Measurements from ENCODE around the gene UTP3. TPM values are rescaled to one million over a fixed set of nuclear protein-coding genes. Genes with fewer than 3 reads are reported as not detected.
"Not testable (repeated sequence)": the region's sequence is repeated elsewhere in the genome, so short reads cannot be mapped to it uniquely, and the experiment has no call there.

Gene UTP3
- total RNA-seq, 2 donors from 2014 or later, result 36.0 to 37.8 TPM

GRCh38 chr4:70724463-70724862, 36.1 kb downstream of the UTP3 start:
- TF ChIP-seq, protein P1, sequence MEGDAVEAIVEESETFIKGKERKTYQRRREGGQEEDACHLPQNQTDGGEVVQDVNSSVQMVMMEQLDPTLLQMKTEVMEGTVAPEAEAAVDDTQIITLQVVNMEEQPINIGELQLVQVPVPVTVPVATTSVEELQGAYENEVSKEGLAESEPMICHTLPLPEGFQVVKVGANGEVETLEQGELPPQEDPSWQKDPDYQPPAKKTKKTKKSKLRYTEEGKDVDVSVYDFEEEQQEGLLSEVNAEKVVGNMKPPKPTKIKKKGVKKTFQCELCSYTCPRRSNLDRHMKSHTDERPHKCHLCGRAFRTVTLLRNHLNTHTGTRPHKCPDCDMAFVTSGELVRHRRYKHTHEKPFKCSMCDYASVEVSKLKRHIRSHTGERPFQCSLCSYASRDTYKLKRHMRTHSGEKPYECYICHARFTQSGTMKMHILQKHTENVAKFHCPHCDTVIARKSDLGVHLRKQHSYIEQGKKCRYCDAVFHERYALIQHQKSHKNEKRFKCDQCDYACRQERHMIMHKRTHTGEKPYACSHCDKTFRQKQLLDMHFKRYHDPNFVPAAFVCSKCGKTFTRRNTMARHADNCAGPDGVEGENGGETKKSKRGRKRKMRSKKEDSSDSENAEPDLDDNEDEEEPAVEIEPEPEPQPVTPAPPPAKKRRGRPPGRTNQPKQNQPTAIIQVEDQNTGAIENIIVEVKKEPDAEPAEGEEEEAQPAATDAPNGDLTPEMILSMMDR (conservative IDR thresholded peaks at IDR 0.05), result no peak
- Histone ChIP-seq H3K27me3 (ENCODE audit: control insufficient read depth, insufficient read depth, low read length, poor library complexity, severe bottlenecking) (no peaks in the 10 kb centered on the region), H3K9ac (ENCODE audit: extremely low read depth, low read length, poor library complexity, severe bottlenecking) (no peak overlapping the region), H3K36me3 (ENCODE audit: control insufficient read depth, insufficient read depth, low read length) (no peaks in the 10 kb centered on the region), H3K4me1 (ENCODE audit: control insufficient read depth, insufficient read depth, low read length) (no peaks in the 10 kb centered on the region), H3K4me3 (ENCODE audit: low read length) (no peak overlapping the region), H3K9me3 (ENCODE audit: control insufficient read depth, low read length) (no peaks in the 10 kb centered on the region), H3K27ac (ENCODE audit: low read depth, low read length) (no peak overlapping the region)
- no peaks in the 10 kb centered on the region for H3K27me3 Mint-ChIP-seq (ENCODE audit: insufficient read depth)
- H3K4me3 Mint-ChIP-seq, result no peak overlapping the region
- DNase-seq, result no peak
- H3K4me1 Mint-ChIP-seq, result peaks cover 25% of the 10 kb centered on the region
- H3K9me3 Mint-ChIP-seq, result no peaks in the 10 kb centered on the region
- no peak overlapping the region for H3K27ac Mint-ChIP-seq
- no peaks in the 10 kb centered on the region for H3K36me3 Mint-ChIP-seq (ENCODE audit: low read depth)
- 97 to 100% methylated on average over 2 to 3 of the region's 3 CpGs for WGBS, 2 experiments (ENCODE audit: insufficient coverage in 1 of 2, insufficient read length in 1 of 2)

- H3K9me3 ChIP-seq (ENCODE audit: control insufficient read depth, low read length), result no peaks in the 10 kb centered on the region
- no peaks in the 10 kb centered on the region for H3K27me3 ChIP-seq (ENCODE audit: control insufficient read depth, insufficient read depth, low read length, poor library complexity, severe bottlenecking)
- H3K36me3 Mint-ChIP-seq (ENCODE audit: low read depth), result no peaks in the 10 kb centered on the region
- no peak overlapping the region for H3K4me3 ChIP-seq (ENCODE audit: low read length)
- H3K4me3 Mint-ChIP-seq, result no peak overlapping the region
- no peaks in the 10 kb centered on the region for H3K4me1 ChIP-seq (ENCODE audit: control insufficient read depth, insufficient read depth, low read length)
- TF ChIP-seq, protein P1 (conservative IDR thresholded peaks at IDR 0.05), result no peak
- H3K27ac Mint-ChIP-seq, result peak overlapping the region; percentile 1
- H3K36me3 ChIP-seq (ENCODE audit: control insufficient read depth, insufficient read depth, low read length), result no peaks in the 10 kb centered on the region
- no peaks in the 10 kb centered on the region for H3K9me3 Mint-ChIP-seq
- H3K9ac ChIP-seq (ENCODE audit: extremely low read depth, low read length, poor library complexity, severe bottlenecking), result no peak overlapping the region
- no peak overlapping the region for H3K27ac ChIP-seq (ENCODE audit: low read depth, low read length)
- H3K4me1 Mint-ChIP-seq, result peaks cover 25% of the 10 kb centered on the region
- DNase-seq, result peak; percentile 52
- no peaks in the 10 kb centered on the region for H3K27me3 Mint-ChIP-seq (ENCODE audit: insufficient read depth)
- WGBS, 2 experiments (ENCODE audit: insufficient coverage in 1 of 2, insufficient read length in 1 of 2), result 44 to 65% methylated on average over 1 of the region's 1 CpG
Measured at GRCh38 chr4:70725633-70726032, 37.3 kb downstream of the UTP3 start.

DNA sequence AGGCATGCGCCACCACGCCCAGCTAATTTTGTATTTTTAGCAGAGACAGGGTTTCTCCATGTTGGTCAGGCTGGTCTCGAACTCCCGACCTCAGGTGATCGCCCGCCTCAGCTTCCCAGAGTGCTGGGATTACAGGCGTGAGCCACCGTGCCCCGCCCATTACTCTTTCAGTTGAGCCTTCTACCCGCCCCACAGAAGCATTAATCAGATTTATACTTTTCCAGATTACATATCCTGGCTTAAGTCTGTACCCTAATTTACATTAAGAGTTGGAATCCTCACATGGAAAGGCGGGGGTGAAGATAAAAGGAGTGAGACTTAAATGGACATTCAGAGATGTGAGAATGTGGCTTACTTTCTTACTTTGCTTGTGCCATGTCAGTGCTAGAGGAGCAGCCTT, 38.2 kb downstream of the UTP3 start:
- H3K9ac ChIP-seq (ENCODE audit: extremely low read depth, low read length, poor library complexity, severe bottlenecking); DNase-seq; H3K27me3 Mint-ChIP-seq (ENCODE audit: insufficient read depth); H3K4me1 ChIP-seq (ENCODE audit: control insufficient read depth, insufficient read depth, low read length); H3K27ac ChIP-seq (ENCODE audit: low read depth, low read length); H3K36me3 ChIP-seq (ENCODE audit: control insufficient read depth, insufficient read depth, low read length); H3K36me3 Mint-ChIP-seq (ENCODE audit: low read depth); H3K9me3 Mint-ChIP-seq; H3K9me3 ChIP-seq (ENCODE audit: control insufficient read depth, low read length); H3K27me3 ChIP-seq (ENCODE audit: control insufficient read depth, insufficient read depth, low read length, poor library complexity, severe bottlenecking); H3K4me3 Mint-ChIP-seq; H3K27ac Mint-ChIP-seq; H3K4me3 ChIP-seq (ENCODE audit: low read length): not testable (repeated sequence)
- peaks cover 24% of the 10 kb centered on the region for H3K4me1 Mint-ChIP-seq
- 91 to 95% methylated on average over 6 to 11 of the region's 11 CpGs for WGBS, 2 experiments (ENCODE audit: insufficient coverage in 1 of 2, insufficient read length in 1 of 2)

- Histone ChIP-seq H3K27me3 (ENCODE audit: control insufficient read depth, insufficient read depth, low read length, poor library complexity, severe bottlenecking) (no peaks in the 10 kb centered on the region), H3K4me3 (ENCODE audit: low read length) (no peak overlapping the region), H3K27ac (ENCODE audit: low read depth, low read length) (no peak overlapping the region), H3K4me1 (ENCODE audit: control insufficient read depth, insufficient read depth, low read length) (no peaks in the 10 kb centered on the region), H3K9ac (ENCODE audit: extremely low read depth, low read length, poor library complexity, severe bottlenecking) (no peak overlapping the region), H3K9me3 (ENCODE audit: control insufficient read depth, low read length) (no peaks in the 10 kb centered on the region), H3K36me3 (ENCODE audit: control insufficient read depth, insufficient read depth, low read length) (no peaks in the 10 kb centered on the region)
- Mint-ChIP-seq H3K4me3 (no peak overlapping the region), H3K36me3 (ENCODE audit: low read depth) (peaks cover 4% of the 10 kb centered on the region), H3K9me3 (no peaks in the 10 kb centered on the region), H3K27ac (peak overlapping the region; percentile 19), H3K27me3 (ENCODE audit: insufficient read depth) (no peaks in the 10 kb centered on the region), H3K4me1 (peaks cover 13% of the 10 kb centered on the region)
- TF ChIP-seq, protein P1 (conservative IDR thresholded peaks at IDR 0.05), result no peak
- 94 to 99% methylated on average over 11 of the region's 11 CpGs for WGBS, 2 experiments (ENCODE audit: insufficient coverage in 1 of 2, insufficient read length in 1 of 2)
- DNase-seq, result no peak
Measured at GRCh38 chr4:70728091-70728490, 39.8 kb downstream of the UTP3 start.

DNA sequence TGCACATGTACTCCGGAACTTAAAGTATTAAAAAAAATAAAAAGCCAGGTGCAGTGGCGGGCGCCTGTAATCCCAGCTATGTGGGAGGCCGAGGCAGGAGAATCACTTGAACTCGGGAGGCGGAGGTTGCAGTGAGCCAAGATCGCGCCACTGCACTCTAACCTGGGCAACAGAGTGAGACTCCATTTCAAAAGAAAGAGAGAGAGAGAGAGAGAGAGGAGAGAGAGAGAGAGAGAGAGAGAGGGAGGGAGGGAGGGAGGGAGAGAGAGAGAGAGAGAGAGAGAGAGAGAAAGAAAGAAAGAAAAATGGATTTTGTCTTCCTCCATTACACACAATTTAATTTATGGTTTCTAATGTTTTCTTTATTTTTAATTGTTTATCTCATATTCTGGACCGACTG, 44.5 kb downstream of the UTP3 start:
- not testable (repeated sequence) for H3K27me3 Mint-ChIP-seq (ENCODE audit: insufficient read depth); H3K27ac ChIP-seq (ENCODE audit: low read depth, low read length); H3K36me3 ChIP-seq (ENCODE audit: control insufficient read depth, insufficient read depth, low read length); H3K27ac Mint-ChIP-seq; H3K4me3 ChIP-seq (ENCODE audit: low read length); DNase-seq; H3K27me3 ChIP-seq (ENCODE audit: control insufficient read depth, insufficient read depth, low read length, poor library complexity, severe bottlenecking); H3K9ac ChIP-seq (ENCODE audit: extremely low read depth, low read length, poor library complexity, severe bottlenecking); H3K4me1 Mint-ChIP-seq; H3K4me1 ChIP-seq (ENCODE audit: control insufficient read depth, insufficient read depth, low read length); H3K9me3 Mint-ChIP-seq; H3K4me3 Mint-ChIP-seq; H3K36me3 Mint-ChIP-seq (ENCODE audit: low read depth); H3K9me3 ChIP-seq (ENCODE audit: control insufficient read depth, low read length)
- 74 to 88% methylated on average over 3 to 8 of the region's 9 CpGs for WGBS, 2 experiments (ENCODE audit: insufficient coverage in 1 of 2, insufficient read length in 1 of 2)

Measured in endodermal cell (in vitro differentiated cells).